HCT116 (cell line): ENCODE results near the gene IL1RAPL2.

Experiments
- CTCF ChIP-seq, 3 experiments: fragments of 200-600 bp in 1 of 3; sonication (generic) in 1 of 3; IDR thresholded peaks in 2 of 3; conservative IDR thresholded peaks in 1 of 3; 2 replicates each; pipeline ENCODE4 v1.5.1; 2012 to 2017; ENCODE audit warnings: low read depth in 2 of 3, low read length in 2 of 3, antibody characterized with exemption in 1 of 3, borderline replicate concordance in 1 of 3, control low read depth in 1 of 3, mild to moderate bottlenecking in 1 of 3, mixed read lengths in 1 of 3, mixed run types in 1 of 3, moderate library complexity in 1 of 3; ENCODE audit not compliant: insufficient read depth in 1 of 3
- EGR1 ChIP-seq: IDR thresholded peaks from 2 replicates; pipeline ENCODE4 v1.6.1; 2012; ENCODE audit warnings: low read depth
- EZH2 ChIP-seq: fragments of 200-600 bp; sonication (generic); IDR thresholded peaks from 2 replicates; pipeline ENCODE4 v1.6.1; 2017; ENCODE audit warnings: antibody characterized with exemption, mixed run types
- EZH2phosphoT487 ChIP-seq: fragments of 200-600 bp; IDR thresholded peaks from 2 replicates; pipeline ENCODE4 v1.6.1; 2018; ENCODE audit warnings: antibody characterized with exemption, borderline replicate concordance
- POLR2A ChIP-seq: IDR thresholded peaks from 2 replicates; pipeline ENCODE4 v1.7.0; 2011; ENCODE audit warnings: borderline replicate concordance; ENCODE audit not compliant: insufficient read depth, insufficient read length; ENCODE audit errors: extremely low read depth
- POLR2AphosphoS5 ChIP-seq: IDR thresholded peaks from 2 replicates; pipeline ENCODE4 v1.6.1; 2011; ENCODE audit warnings: mild to moderate bottlenecking, low read depth, low read length, moderate library complexity
- SRF ChIP-seq: IDR thresholded peaks from 2 replicates; pipeline ENCODE4 v1.6.1; 2012; ENCODE audit warnings: low read depth
- TCF7L2 ChIP-seq: IDR thresholded peaks from 2 replicates; pipeline ENCODE4 v1.7.0; 2011; ENCODE audit warnings: borderline replicate concordance, inconsistent platforms; ENCODE audit not compliant: insufficient read depth, insufficient read length; ENCODE audit errors: extremely low read depth
- YY1 ChIP-seq: IDR thresholded peaks from 2 replicates; pipeline ENCODE4 v1.6.1; 2011; ENCODE audit warnings: low read length, low read depth, moderate library complexity, mild to moderate bottlenecking; ENCODE audit not compliant: insufficient replicate concordance; ENCODE audit errors: extremely low read depth
- ZFX ChIP-seq: fragments of 450-650 bp; IDR thresholded peaks from 2 replicates; pipeline ENCODE4 v1.6.1; 2017
- TF ChIP-seq, protein P1 (sequence below): IDR thresholded peaks from 2 replicates; pipeline ENCODE4 v1.6.1; 2012; ENCODE audit warnings: low read depth
- TF ChIP-seq, protein P2 (sequence below): IDR thresholded peaks from 2 replicates; pipeline ENCODE4 v1.6.1; 2011; ENCODE audit warnings: mild to moderate bottlenecking, low read length, moderate library complexity; ENCODE audit not compliant: insufficient replicate concordance; ENCODE audit errors: extremely low read depth

DNA sequence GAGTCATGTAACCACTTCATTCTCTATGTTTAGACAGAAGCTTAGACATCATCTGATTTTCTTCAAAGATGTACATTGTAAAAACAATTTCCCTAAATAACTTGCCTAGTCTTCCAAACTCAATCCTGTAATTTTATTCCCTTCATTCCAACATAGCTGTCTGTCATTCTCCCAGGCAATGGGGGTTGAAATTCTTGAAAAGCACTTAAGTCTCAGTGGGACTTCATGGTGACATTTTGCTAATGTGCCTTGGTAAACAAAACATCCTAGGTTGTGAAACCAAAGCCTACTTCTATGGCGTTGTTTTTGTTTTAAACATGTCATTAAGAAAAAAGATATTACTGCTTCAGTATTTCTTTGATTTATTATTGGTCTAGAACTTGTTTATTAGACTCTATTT lies 1134.3 kb downstream of the IL1RAPL2 start:
- TF ChIP-seq EZH2 (no peak), CTCF (IDR thresholded peaks at IDR 0.05 in 2 of 3, conservative IDR thresholded peaks at IDR 0.05 in 1 of 3; ENCODE audit: borderline replicate concordance in 1 of 3, insufficient read depth in 1 of 3, low read depth in 2 of 3, low read length in 2 of 3) (no peak), POLR2AphosphoS5 (no peak), EGR1 (no peak), POLR2A (no peak), EZH2phosphoT487 (no peak), ZFX (no peak), TCF7L2 (no peak), YY1 (no peak), SRF (no peak)
- TF ChIP-seq, protein P1, sequence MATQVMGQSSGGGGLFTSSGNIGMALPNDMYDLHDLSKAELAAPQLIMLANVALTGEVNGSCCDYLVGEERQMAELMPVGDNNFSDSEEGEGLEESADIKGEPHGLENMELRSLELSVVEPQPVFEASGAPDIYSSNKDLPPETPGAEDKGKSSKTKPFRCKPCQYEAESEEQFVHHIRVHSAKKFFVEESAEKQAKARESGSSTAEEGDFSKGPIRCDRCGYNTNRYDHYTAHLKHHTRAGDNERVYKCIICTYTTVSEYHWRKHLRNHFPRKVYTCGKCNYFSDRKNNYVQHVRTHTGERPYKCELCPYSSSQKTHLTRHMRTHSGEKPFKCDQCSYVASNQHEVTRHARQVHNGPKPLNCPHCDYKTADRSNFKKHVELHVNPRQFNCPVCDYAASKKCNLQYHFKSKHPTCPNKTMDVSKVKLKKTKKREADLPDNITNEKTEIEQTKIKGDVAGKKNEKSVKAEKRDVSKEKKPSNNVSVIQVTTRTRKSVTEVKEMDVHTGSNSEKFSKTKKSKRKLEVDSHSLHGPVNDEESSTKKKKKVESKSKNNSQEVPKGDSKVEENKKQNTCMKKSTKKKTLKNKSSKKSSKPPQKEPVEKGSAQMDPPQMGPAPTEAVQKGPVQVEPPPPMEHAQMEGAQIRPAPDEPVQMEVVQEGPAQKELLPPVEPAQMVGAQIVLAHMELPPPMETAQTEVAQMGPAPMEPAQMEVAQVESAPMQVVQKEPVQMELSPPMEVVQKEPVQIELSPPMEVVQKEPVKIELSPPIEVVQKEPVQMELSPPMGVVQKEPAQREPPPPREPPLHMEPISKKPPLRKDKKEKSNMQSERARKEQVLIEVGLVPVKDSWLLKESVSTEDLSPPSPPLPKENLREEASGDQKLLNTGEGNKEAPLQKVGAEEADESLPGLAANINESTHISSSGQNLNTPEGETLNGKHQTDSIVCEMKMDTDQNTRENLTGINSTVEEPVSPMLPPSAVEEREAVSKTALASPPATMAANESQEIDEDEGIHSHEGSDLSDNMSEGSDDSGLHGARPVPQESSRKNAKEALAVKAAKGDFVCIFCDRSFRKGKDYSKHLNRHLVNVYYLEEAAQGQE, result no peak
- TF ChIP-seq, protein P2, sequence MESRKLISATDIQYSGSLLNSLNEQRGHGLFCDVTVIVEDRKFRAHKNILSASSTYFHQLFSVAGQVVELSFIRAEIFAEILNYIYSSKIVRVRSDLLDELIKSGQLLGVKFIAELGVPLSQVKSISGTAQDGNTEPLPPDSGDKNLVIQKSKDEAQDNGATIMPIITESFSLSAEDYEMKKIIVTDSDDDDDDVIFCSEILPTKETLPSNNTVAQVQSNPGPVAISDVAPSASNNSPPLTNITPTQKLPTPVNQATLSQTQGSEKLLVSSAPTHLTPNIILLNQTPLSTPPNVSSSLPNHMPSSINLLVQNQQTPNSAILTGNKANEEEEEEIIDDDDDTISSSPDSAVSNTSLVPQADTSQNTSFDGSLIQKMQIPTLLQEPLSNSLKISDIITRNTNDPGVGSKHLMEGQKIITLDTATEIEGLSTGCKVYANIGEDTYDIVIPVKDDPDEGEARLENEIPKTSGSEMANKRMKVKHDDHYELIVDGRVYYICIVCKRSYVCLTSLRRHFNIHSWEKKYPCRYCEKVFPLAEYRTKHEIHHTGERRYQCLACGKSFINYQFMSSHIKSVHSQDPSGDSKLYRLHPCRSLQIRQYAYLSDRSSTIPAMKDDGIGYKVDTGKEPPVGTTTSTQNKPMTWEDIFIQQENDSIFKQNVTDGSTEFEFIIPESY, result no peak
